Gastrocnemius medialis (tissue), 4 donors: ENCODE measurements around the gene G6PC3.

Experiments used
- CTCF ChIP-seq, 5 experiments: fragments of 450-650 bp in 3 of 5; fragments of 200-600 bp in 2 of 5; sonication (generic) in 2 of 5; IDR thresholded peaks in 4 of 5; conservative IDR thresholded peaks in 1 of 5; 1 replicate in 4 of 5; 2 replicates in 1 of 5; pipeline ENCODE4 v1.5.1; 2016 to 2019; ENCODE audit warnings: antibody characterized with exemption in 5 of 5, mild to moderate bottlenecking in 3 of 5, moderate library complexity in 3 of 5
- POLR2A ChIP-seq, 2 donors: fragments of 450-650 bp; IDR thresholded peaks; one replicate each; pipeline ENCODE4 v1.6.1; 2017; ENCODE audit warnings: antibody characterized with exemption in 2 of 2, mild to moderate bottlenecking in 2 of 2, moderate library complexity in 2 of 2

- TF ChIP-seq CTCF (IDR thresholded peaks at IDR 0.05 in 4 of 5, conservative IDR thresholded peaks at IDR 0.05 in 1 of 5) (no peak), POLR2A (IDR thresholded peaks at IDR 0.05) (no peak)
These were observed 53.5 kb downstream of the G6PC3 start for GRCh38 chr17:44124118-44124438.
